Suprapubic skin (tissue), 4 donors: Measurements from ENCODE around the gene AURKA. TPM values are rescaled to one million over a fixed set of nuclear protein-coding genes. Genes with fewer than 3 reads are reported as not detected.
"Not testable (repeated sequence)": the region's sequence is repeated elsewhere in the genome, so short reads cannot be mapped to it uniquely, and the experiment has no call there.

ENCODE experiments used
- DNase-seq, 2 donors: peaks; one replicate each; pipeline ENCODE4 v3.0.0-alpha.2; 2019; ENCODE audit warnings: low spot score in 2 of 2
- H3K27ac ChIP-seq: fragments of 200-600 bp; sonication (generic); one replicate; pipeline ENCODE4 v1.5.1; 2019
- H3K27me3 ChIP-seq: fragments of 200-600 bp; sonication (generic); one replicate; pipeline ENCODE4 v1.5.1; 2019
- H3K36me3 ChIP-seq: fragments of 200-600 bp; sonication (generic); one replicate; pipeline ENCODE4 v1.5.1; 2019
- H3K4me1 ChIP-seq: fragments of 200-600 bp; sonication (generic); one replicate; pipeline ENCODE4 v1.5.1; 2019
- H3K4me3 ChIP-seq: fragments of 200-600 bp; sonication (generic); one replicate; pipeline ENCODE4 v1.5.1; 2019; ENCODE audit warnings: mild to moderate bottlenecking
- H3K9me3 ChIP-seq: fragments of 200-600 bp; sonication (generic); one replicate; pipeline ENCODE4 v1.5.1; 2019
- EP300 ChIP-seq: sonication (generic); formaldehyde crosslinking; IDR thresholded peaks from one replicate; pipeline ENCODE4 v1.6.1; 2017; ENCODE audit warnings: antibody characterized with exemption
- POLR2A ChIP-seq, 2 donors: fragments of 450-650 bp; IDR thresholded peaks; one replicate each; pipeline ENCODE4 v1.6.1; 2017; ENCODE audit warnings: antibody characterized with exemption in 2 of 2, mild to moderate bottlenecking in 2 of 2, moderate library complexity in 2 of 2
- POLR2AphosphoS5 ChIP-seq, 3 donors: sonication (generic); formaldehyde crosslinking; IDR thresholded peaks; one replicate each; pipeline ENCODE4 v1.6.1; 2017; ENCODE audit warnings: antibody characterized with exemption in 3 of 3
- WGBS: methylation state at CpG from one replicate; pipeline ENCODE4 v1.1.5; 2018; 5-methylcytosine and 5-hydroxymethylcytosine counted together
- total RNA-seq, 4 donors: library from RNA; depleted of rRNA; stranded (reverse); fragments of >200 nt; gene quantifications; one replicate each; pipeline ENCODE4 v1.1.0, GENCODE V29; 2016
- TF ChIP-seq, protein P1 (sequence below), 2 donors: fragments of 200-600 bp in 1 of 2; fragments of 450-650 bp in 1 of 2; sonication (generic) in 1 of 2; IDR thresholded peaks; one replicate each; pipeline ENCODE4 v1.5.1; 2016 to 2019; ENCODE audit warnings: antibody characterized with exemption in 2 of 2, mild to moderate bottlenecking in 1 of 2, moderate library complexity in 1 of 2

Gene AURKA
- total RNA-seq, 4 donors from 2014 or later = 2.1 to 5.7 (median 2.5) TPM

DNA sequence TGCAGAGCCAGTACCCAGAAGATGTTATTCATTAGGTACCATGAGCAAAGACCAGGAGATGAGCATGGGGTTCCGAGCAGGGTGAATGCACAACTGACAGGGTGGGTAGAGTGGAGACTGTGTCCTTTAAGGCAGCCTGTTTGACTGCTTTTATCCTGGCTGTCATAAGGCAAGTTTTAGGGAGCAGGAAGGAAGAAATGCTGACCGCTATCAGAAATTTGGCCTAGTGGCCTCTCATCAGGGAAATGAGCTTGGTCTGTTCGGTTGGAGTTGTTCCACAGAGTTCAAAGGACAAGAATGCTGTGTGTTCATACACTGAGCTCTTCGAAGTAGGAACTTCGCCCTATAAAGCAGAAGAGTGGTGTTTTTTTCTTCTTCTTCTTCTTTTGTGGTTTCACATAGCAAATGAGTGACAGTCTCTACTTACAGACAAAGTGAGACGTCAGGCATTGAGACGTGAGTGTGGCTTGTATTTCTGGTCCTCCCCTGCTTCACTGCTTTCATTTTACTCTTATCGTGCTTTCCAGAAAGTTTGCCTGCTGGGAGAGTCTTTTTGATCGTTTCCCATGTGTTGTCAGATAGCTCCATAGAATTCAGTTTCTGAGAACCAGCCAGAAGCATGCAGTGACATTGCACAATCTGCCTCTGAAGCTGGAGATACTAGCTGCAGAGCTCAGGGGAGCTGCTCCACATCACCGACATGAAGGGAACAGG is 19.9 kb upstream of the AURKA start, which contains the start of gene CASS4:
TSS of gene CASS4 (plus strand) at position 502 of the 714 bp plus-strand sequence. CDS start at position 701, 199 bp downstream.
- no peaks in the 10 kb centered on the region for H3K27me3 ChIP-seq
- WGBS = 56% methylated on average over 10 of the region's 10 CpGs
- H3K4me3 ChIP-seq = peak within 1 kb of the TSS; percentile 32
- H3K36me3 ChIP-seq = peaks cover 12% of the 10 kb centered on the region
- DNase-seq = no peak
- no peaks in the 10 kb centered on the region for H3K9me3 ChIP-seq
- TF ChIP-seq, protein P1, sequence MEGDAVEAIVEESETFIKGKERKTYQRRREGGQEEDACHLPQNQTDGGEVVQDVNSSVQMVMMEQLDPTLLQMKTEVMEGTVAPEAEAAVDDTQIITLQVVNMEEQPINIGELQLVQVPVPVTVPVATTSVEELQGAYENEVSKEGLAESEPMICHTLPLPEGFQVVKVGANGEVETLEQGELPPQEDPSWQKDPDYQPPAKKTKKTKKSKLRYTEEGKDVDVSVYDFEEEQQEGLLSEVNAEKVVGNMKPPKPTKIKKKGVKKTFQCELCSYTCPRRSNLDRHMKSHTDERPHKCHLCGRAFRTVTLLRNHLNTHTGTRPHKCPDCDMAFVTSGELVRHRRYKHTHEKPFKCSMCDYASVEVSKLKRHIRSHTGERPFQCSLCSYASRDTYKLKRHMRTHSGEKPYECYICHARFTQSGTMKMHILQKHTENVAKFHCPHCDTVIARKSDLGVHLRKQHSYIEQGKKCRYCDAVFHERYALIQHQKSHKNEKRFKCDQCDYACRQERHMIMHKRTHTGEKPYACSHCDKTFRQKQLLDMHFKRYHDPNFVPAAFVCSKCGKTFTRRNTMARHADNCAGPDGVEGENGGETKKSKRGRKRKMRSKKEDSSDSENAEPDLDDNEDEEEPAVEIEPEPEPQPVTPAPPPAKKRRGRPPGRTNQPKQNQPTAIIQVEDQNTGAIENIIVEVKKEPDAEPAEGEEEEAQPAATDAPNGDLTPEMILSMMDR (IDR thresholded peaks at IDR 0.05) = no peak
- TF ChIP-seq EP300 (no peak), POLR2A (IDR thresholded peaks at IDR 0.05) (no peak), POLR2AphosphoS5 (IDR thresholded peaks at IDR 0.05) (no peak)
- H3K4me1 ChIP-seq = peaks cover 8% of the 10 kb centered on the region
- H3K27ac ChIP-seq = peak within 1 kb of the TSS; percentile 57

DNA sequence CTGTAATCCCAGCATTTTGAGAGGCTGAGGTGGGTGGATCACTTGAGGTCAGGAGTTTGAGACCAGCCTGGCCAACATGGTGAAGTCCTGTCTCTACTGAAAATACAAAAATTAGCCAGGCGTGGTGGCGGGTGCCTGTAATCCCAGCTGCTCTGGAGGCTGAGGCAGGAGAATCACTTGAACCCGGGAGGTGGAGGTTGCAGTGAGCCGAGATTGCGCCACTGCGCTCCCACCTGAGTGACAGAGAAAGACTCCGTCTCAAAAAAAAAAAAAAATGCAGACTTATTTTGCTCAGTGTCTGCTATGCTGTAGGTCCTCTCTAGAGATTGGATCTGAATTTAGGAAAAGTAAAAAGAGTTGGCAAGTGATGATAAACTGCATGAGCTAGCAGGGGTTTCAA is 19.3 kb upstream of the AURKA start:
- not testable (repeated sequence) for DNase-seq, H3K27me3 ChIP-seq, H3K4me3 ChIP-seq, H3K4me1 ChIP-seq, H3K9me3 ChIP-seq
- Histone ChIP-seq H3K27ac (peak overlapping the region; percentile 57), H3K36me3 (peaks cover 18% of the 10 kb centered on the region)
- 98% methylated on average over 7 of the region's 7 CpGs for WGBS

DNA sequence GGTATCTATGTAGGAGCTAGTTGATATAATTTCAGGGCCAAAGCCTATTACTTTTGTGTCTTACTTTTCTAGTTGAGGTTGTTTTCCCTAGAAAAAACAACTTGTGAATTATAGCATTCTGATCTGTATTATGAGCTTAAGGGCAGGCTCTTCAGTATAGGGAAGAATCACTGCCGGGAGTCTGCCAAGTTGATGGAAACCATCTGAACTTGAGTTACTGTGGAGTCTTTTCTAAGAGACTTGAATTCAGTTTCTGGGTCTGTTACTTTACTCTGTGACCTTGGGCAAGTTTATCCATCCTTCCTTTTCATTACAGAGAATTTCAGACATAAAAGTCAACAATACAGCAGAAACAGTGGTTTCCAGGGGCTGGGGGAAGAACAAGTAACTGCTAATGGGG is 17.9 kb upstream of the AURKA start:
- Histone ChIP-seq H3K9me3 (no peaks in the 10 kb centered on the region), H3K27me3 (no peaks in the 10 kb centered on the region), H3K27ac (no peak overlapping the region), H3K4me1 (peaks cover 8% of the 10 kb centered on the region), H3K36me3 (peaks cover 22% of the 10 kb centered on the region), H3K4me3 (no peak overlapping the region)
- WGBS = 78% methylated on average over 1 of the region's 1 CpG
- no peak for TF ChIP-seq POLR2A (IDR thresholded peaks at IDR 0.05)
- TF ChIP-seq, protein P1 (IDR thresholded peaks at IDR 0.05) = no peak
- TF ChIP-seq POLR2AphosphoS5 (IDR thresholded peaks at IDR 0.05) = no peak
- no peak for TF ChIP-seq EP300
- no peak for DNase-seq

DNA sequence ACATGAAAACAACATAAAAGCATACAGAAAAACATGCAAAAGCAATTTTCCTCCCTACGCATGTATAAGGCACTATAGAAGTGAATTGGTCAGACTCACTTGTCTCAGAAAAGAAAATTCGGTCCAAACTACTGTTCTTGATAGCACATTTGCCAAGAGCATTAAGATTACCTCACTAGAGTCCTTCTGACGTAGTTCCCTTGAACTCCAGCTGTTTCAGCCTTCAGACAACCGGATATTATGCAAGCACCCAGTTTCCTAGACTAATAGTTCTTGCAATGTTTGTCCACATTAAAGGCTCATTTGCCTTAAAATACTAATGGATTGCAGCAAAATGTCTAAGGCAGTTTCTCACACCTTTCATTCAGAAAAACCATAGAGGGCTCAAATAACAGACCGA is 17.5 kb upstream of the AURKA start:
- no peaks in the 10 kb centered on the region for H3K9me3 ChIP-seq
- no peak overlapping the region for H3K27ac ChIP-seq
- TF ChIP-seq EP300 (no peak), POLR2A (IDR thresholded peaks at IDR 0.05) (no peak), POLR2AphosphoS5 (IDR thresholded peaks at IDR 0.05) (no peak)
- TF ChIP-seq, protein P1 (IDR thresholded peaks at IDR 0.05) = no peak
- 89% methylated on average over 5 of the region's 5 CpGs for WGBS
- no peaks in the 10 kb centered on the region for H3K27me3 ChIP-seq
- no peak for DNase-seq
- peaks cover 26% of the 10 kb centered on the region for H3K36me3 ChIP-seq
- no peak overlapping the region for H3K4me3 ChIP-seq
- H3K4me1 ChIP-seq = peaks cover 8% of the 10 kb centered on the region

DNA sequence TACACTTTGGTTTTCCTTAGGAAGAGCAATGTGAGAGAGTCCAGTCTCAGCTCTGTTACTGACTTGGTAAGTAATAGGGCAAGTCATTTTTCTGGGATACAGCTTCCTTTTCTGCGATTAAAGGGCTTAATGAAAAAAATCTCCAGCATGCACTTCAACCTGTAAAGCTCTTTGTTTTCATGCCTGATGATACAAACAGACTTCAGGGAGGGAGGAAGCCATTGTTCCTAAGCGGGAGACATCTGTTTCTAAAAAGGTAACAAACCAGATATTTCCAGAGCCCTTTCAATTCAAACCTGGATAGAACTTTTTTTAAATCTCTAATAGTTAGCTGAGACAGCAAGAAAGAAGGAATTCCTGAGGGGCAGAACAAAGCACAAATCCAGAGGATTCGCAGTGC is 14.9 kb upstream of the AURKA start:
- Histone ChIP-seq H3K4me1 (peaks cover 6% of the 10 kb centered on the region), H3K27me3 (no peaks in the 10 kb centered on the region), H3K4me3 (no peak overlapping the region), H3K36me3 (peaks cover 51% of the 10 kb centered on the region), H3K9me3 (no peaks in the 10 kb centered on the region), H3K27ac (no peak overlapping the region)
- 93% methylated on average over 3 of the region's 3 CpGs for WGBS
- DNase-seq = no peak
- TF ChIP-seq POLR2AphosphoS5 (IDR thresholded peaks at IDR 0.05) (no peak), POLR2A (IDR thresholded peaks at IDR 0.05) (no peak), EP300 (no peak)
- TF ChIP-seq, protein P1 (IDR thresholded peaks at IDR 0.05) = no peak

DNA sequence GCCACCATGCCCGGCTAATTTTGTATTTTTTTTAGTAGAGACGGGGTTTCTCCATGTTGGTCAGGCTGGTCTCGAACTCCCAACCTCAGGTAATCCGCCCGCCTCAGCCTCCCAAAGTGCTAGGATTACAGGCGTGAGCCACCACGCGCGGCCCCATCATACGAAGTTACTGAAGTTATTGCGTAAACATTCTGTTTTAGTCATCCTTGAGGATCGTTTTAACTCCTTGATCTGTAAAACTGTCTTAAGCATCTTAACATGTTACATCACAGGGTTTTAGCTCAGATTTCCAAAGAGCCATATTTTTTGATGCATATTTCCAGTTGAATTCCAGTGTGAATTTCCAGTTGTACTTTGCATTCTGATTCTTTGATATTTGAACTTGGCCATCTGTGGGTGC is 13.3 kb upstream of the AURKA start:
- 93% methylated on average over 12 of the region's 12 CpGs for WGBS
- H3K4me3 ChIP-seq, H3K27me3 ChIP-seq, DNase-seq, H3K9me3 ChIP-seq, H3K4me1 ChIP-seq, H3K27ac ChIP-seq: not testable (repeated sequence)
- peaks cover 62% of the 10 kb centered on the region for H3K36me3 ChIP-seq
